IMR-90 (cell line): ENCODE results near the gene MRTO4.

Experiments
- CTCF ChIP-seq: conservative IDR thresholded peaks from 2 replicates; pipeline ENCODE4 v1.5.1; 2012; ENCODE audit warnings: mild to moderate bottlenecking, low read depth, low read length, improper control_type of control experiment
- MAZ ChIP-seq: IDR thresholded peaks from 2 replicates; pipeline ENCODE4 v1.6.1; 2012; ENCODE audit warnings: low read depth, mild to moderate bottlenecking, low read length, improper control_type of control experiment, moderate library complexity, borderline replicate concordance
- POLR2A ChIP-seq: IDR thresholded peaks from 2 replicates; pipeline ENCODE4 v1.6.1; 2012; ENCODE audit warnings: mild to moderate bottlenecking, low read depth, low read length
- USF2 ChIP-seq: fragments of 150-350 bp; IDR thresholded peaks from 2 replicates; pipeline ENCODE4 v1.6.1; 2017; ENCODE audit warnings: mild to moderate bottlenecking, antibody characterized with exemption, low read length, low read depth

- TF ChIP-seq POLR2A (no peak), CTCF (no peak), MAZ (no peak), USF2 (no peak)
Observed at GRCh38 chr1:19254416-19254815, 2.8 kb downstream of the MRTO4 start.
